C4-2B (cell line): ENCODE measurements around the gene MTA1.

Source experiments
- CTCF ChIP-seq: fragments of 450-650 bp; conservative IDR thresholded peaks from 2 replicates; pipeline ENCODE4 v1.5.1; 2017; ENCODE audit warnings: mild to moderate bottlenecking
- ZFX ChIP-seq: fragments of 450-650 bp; IDR thresholded peaks from 2 replicates; pipeline ENCODE4 v1.6.1; 2017

- no peak for TF ChIP-seq CTCF
- TF ChIP-seq ZFX, result no peak
Measured at GRCh38 chr14:105389976-105390848, 29.4 kb upstream of the MTA1 start.
